K562 (cell line): ENCODE data around the gene SIRT2. TPM values are rescaled to one million over a fixed set of nuclear protein-coding genes. Genes with fewer than 3 reads are reported as not detected.

ENCODE experiments used
- HNRNPUL1 ChIP-seq: fragments of 200-400 bp; formaldehyde crosslinking; IDR thresholded peaks from 2 replicates; pipeline ENCODE4 v1.6.1; 2017; ENCODE audit warnings: low read length
- KAT7 ChIP-seq: sonication (generic); formaldehyde crosslinking; IDR thresholded peaks from 2 replicates; pipeline ENCODE4 v1.8.0; 2022; ENCODE audit warnings: missing genetic modification reagents, mild to moderate bottlenecking, borderline replicate concordance
- KAT8 ChIP-seq: fragments of 450-650 bp; IDR thresholded peaks from 2 replicates; pipeline ENCODE4 v1.6.1; 2016; ENCODE audit warnings: low read depth, mild to moderate bottlenecking
- MTA3 ChIP-seq: fragments of 450-650 bp; formaldehyde crosslinking; IDR thresholded peaks from 2 replicates; pipeline ENCODE4 v1.6.1; 2017; ENCODE audit warnings: mild to moderate bottlenecking, borderline replicate concordance
- PHF8 ChIP-seq: fragments of 200-600 bp; sonication (generic); IDR thresholded peaks from 2 replicates; pipeline ENCODE4 v1.6.1; 2012; ENCODE audit warnings: mixed run types, mild to moderate bottlenecking, inconsistent platforms, low read length, moderate library complexity, borderline replicate concordance
- POLR2G ChIP-seq: fragments of 200-400 bp; formaldehyde crosslinking; IDR thresholded peaks from 2 replicates; pipeline ENCODE4 v1.6.1; 2017; ENCODE audit warnings: low read depth, mild to moderate bottlenecking, antibody characterized with exemption, low read length, moderate library complexity
- RBFOX2 ChIP-seq: fragments of 200-400 bp; formaldehyde crosslinking; IDR thresholded peaks from 2 replicates; pipeline ENCODE4 v1.6.1; 2017; ENCODE audit warnings: low read depth, mild to moderate bottlenecking, low read length, moderate library complexity
- SLC30A9 ChIP-seq: fragments of 250-450 bp; sonication (Bioruptor Pico); IDR thresholded peaks from 2 replicates; pipeline ENCODE4 v1.8.0; 2022; ENCODE audit warnings: mild to moderate bottlenecking, moderate library complexity
- ZNF75A ChIP-seq: fragments of 450-650 bp; formaldehyde crosslinking; IDR thresholded peaks from 2 replicates; pipeline ENCODE4 v1.4.0; 2020; ENCODE audit warnings: mild to moderate bottlenecking
- polyA plus RNA-seq, 8 experiments: library from polyadenylated mRNA; depleted of rRNA in 4 of 8; stranded (reverse) in 5 of 8; unstranded in 3 of 8; fragments of >200 nt; fragmentation: Nextera tagmentation in 2 of 8; fragmentation: Illumina TruSeq in 1 of 8; extraction: Ambion mirVana in 2 of 8; extraction: Trizol in 1 of 8; gene quantifications; 2 replicates each; pipeline versions ENCODE4 v1.2.1 to v1.2.3, GENCODE V29; 2011 to 2014; ENCODE audit warnings: inconsistent platforms in 1 of 8, missing spikeins in 1 of 8
- total RNA-seq, 7 experiments: library from RNA; depleted of rRNA in 6 of 7; stranded (reverse); fragments of >200 nt in 6 of 7; fragmentation: Illumina TruSeq in 2 of 7; extraction: Trizol in 2 of 7; gene quantifications; 2 replicates each; pipeline versions ENCODE4 v1.2.1 to v1.2.3, GENCODE V29; 2011 to 2021; ENCODE audit warnings: low replicate concordance in 1 of 7
- TF ChIP-seq, protein P1 (sequence below): fragments of 450-650 bp; IDR thresholded peaks from 2 replicates; pipeline ENCODE4 v1.6.1; 2018; ENCODE audit not compliant: partially characterized antibody
- TF ChIP-seq, protein P2 (sequence below): fragments of 250-450 bp; sonication (Bioruptor Pico); IDR thresholded peaks from 2 replicates; pipeline ENCODE4 v1.9.0; 2021; ENCODE audit warnings: mild to moderate bottlenecking
- TF ChIP-seq, protein P3 (sequence below): fragments of 450-650 bp; IDR thresholded peaks from 2 replicates; pipeline ENCODE4 v1.6.1; 2016; ENCODE audit warnings: mild to moderate bottlenecking, moderate library complexity

The SIRT2 gene
- total and polyA plus RNA-seq, 9 of the 15 experiments (the other 6 are each of a cell fraction or from before 2014, with no cell fraction given) = 2.3 to 35.2 (median 22.9) TPM

DNA sequence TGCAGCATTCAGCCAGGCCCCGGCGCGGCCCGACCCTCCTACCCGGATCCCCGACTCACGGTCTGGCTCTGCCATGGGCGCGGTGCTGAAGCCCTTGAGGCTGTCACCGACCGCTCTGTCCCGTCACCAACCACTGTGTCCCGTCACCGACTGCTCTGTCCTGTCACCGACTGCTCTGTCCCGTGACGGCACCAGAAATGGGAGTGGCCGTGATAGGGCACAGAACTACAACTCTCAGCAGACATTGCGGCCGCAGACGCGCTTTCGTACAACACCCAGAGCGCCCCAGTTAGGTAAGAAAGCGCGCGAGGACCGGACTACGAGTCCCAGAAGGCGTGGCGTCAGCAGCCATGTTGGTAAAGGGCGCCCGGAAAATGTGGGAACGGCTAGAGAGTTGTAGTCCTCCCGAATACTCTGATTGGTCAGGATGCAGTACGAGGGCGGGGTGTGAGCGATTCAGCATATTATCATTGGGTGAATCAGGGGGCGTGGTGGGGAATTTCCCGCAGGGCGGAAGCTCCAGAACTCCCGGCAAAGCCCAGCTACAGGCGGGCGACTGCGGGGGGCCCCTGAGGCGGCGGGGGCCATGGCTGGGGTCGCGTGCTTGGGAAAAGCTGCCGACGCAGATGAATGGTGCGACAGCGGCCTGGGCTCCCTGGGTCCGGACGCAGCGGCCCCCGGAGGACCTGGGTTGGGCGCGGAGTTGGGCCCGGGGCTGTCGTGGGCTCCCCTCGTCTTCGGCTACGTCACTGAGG, at the start of gene SIRT2, which contains the start of gene NFKBIB (continued):
- TF ChIP-seq, protein P1, sequence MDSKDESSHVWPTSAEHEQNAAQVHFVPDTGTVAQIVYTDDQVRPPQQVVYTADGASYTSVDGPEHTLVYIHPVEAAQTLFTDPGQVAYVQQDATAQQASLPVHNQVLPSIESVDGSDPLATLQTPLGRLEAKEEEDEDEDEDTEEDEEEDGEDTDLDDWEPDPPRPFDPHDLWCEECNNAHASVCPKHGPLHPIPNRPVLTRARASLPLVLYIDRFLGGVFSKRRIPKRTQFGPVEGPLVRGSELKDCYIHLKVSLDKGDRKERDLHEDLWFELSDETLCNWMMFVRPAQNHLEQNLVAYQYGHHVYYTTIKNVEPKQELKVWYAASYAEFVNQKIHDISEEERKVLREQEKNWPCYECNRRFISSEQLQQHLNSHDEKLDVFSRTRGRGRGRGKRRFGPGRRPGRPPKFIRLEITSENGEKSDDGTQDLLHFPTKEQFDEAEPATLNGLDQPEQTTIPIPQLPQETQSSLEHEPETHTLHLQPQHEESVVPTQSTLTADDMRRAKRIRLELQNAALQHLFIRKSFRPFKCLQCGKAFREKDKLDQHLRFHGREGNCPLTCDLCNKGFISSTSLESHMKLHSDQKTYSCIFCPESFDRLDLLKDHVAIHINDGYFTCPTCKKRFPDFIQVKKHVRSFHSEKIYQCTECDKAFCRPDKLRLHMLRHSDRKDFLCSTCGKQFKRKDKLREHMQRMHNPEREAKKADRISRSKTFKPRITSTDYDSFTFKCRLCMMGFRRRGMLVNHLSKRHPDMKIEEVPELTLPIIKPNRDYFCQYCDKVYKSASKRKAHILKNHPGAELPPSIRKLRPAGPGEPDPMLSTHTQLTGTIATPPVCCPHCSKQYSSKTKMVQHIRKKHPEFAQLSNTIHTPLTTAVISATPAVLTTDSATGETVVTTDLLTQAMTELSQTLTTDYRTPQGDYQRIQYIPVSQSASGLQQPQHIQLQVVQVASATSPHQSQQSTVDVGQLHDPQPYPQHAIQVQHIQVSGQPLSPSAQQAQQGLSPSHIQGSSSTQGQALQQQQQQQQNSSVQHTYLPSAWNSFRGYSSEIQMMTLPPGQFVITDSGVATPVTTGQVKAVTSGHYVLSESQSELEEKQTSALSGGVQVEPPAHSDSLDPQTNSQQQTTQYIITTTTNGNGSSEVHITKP = peak; percentile 92
- TF ChIP-seq MTA3 (peak; percentile 98), ZNF75A (CRISPR knock-in tag) (no peak), KAT7 (no peak), KAT8 (no peak), POLR2G (peak; percentile 89), SLC30A9 (CRISPR knock-in tag) (no peak), RBFOX2 (peak; percentile 89), HNRNPUL1 (no peak), PHF8 (peak; percentile 69; the same call in 1 of the 2 replicates)
- TF ChIP-seq, protein P2, sequence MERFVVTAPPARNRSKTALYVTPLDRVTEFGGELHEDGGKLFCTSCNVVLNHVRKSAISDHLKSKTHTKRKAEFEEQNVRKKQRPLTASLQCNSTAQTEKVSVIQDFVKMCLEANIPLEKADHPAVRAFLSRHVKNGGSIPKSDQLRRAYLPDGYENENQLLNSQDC = no peak
- TF ChIP-seq, protein P3, sequence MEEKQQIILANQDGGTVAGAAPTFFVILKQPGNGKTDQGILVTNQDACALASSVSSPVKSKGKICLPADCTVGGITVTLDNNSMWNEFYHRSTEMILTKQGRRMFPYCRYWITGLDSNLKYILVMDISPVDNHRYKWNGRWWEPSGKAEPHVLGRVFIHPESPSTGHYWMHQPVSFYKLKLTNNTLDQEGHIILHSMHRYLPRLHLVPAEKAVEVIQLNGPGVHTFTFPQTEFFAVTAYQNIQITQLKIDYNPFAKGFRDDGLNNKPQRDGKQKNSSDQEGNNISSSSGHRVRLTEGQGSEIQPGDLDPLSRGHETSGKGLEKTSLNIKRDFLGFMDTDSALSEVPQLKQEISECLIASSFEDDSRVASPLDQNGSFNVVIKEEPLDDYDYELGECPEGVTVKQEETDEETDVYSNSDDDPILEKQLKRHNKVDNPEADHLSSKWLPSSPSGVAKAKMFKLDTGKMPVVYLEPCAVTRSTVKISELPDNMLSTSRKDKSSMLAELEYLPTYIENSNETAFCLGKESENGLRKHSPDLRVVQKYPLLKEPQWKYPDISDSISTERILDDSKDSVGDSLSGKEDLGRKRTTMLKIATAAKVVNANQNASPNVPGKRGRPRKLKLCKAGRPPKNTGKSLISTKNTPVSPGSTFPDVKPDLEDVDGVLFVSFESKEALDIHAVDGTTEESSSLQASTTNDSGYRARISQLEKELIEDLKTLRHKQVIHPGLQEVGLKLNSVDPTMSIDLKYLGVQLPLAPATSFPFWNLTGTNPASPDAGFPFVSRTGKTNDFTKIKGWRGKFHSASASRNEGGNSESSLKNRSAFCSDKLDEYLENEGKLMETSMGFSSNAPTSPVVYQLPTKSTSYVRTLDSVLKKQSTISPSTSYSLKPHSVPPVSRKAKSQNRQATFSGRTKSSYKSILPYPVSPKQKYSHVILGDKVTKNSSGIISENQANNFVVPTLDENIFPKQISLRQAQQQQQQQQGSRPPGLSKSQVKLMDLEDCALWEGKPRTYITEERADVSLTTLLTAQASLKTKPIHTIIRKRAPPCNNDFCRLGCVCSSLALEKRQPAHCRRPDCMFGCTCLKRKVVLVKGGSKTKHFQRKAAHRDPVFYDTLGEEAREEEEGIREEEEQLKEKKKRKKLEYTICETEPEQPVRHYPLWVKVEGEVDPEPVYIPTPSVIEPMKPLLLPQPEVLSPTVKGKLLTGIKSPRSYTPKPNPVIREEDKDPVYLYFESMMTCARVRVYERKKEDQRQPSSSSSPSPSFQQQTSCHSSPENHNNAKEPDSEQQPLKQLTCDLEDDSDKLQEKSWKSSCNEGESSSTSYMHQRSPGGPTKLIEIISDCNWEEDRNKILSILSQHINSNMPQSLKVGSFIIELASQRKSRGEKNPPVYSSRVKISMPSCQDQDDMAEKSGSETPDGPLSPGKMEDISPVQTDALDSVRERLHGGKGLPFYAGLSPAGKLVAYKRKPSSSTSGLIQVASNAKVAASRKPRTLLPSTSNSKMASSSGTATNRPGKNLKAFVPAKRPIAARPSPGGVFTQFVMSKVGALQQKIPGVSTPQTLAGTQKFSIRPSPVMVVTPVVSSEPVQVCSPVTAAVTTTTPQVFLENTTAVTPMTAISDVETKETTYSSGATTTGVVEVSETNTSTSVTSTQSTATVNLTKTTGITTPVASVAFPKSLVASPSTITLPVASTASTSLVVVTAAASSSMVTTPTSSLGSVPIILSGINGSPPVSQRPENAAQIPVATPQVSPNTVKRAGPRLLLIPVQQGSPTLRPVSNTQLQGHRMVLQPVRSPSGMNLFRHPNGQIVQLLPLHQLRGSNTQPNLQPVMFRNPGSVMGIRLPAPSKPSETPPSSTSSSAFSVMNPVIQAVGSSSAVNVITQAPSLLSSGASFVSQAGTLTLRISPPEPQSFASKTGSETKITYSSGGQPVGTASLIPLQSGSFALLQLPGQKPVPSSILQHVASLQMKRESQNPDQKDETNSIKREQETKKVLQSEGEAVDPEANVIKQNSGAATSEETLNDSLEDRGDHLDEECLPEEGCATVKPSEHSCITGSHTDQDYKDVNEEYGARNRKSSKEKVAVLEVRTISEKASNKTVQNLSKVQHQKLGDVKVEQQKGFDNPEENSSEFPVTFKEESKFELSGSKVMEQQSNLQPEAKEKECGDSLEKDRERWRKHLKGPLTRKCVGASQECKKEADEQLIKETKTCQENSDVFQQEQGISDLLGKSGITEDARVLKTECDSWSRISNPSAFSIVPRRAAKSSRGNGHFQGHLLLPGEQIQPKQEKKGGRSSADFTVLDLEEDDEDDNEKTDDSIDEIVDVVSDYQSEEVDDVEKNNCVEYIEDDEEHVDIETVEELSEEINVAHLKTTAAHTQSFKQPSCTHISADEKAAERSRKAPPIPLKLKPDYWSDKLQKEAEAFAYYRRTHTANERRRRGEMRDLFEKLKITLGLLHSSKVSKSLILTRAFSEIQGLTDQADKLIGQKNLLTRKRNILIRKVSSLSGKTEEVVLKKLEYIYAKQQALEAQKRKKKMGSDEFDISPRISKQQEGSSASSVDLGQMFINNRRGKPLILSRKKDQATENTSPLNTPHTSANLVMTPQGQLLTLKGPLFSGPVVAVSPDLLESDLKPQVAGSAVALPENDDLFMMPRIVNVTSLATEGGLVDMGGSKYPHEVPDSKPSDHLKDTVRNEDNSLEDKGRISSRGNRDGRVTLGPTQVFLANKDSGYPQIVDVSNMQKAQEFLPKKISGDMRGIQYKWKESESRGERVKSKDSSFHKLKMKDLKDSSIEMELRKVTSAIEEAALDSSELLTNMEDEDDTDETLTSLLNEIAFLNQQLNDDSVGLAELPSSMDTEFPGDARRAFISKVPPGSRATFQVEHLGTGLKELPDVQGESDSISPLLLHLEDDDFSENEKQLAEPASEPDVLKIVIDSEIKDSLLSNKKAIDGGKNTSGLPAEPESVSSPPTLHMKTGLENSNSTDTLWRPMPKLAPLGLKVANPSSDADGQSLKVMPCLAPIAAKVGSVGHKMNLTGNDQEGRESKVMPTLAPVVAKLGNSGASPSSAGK = 0 out of 2 replicates have a peak, but pooled peaks have one; percentile 39
